Measurements from ENCODE around the gene GAS6.
"Not testable (repeated sequence)": the region's sequence is repeated elsewhere in the genome, so short reads cannot be mapped to it uniquely, and the experiment has no call there.

GAS6 gene

GRCh38 chr13:113803409-113804016, 60.4 kb downstream of the GAS6 start:
- no peak for DNase-seq (ENCODE audit: low read depth, low spot score)
- H3K4me3 ChIP-seq (ENCODE audit: low read length) = no peak overlapping the region

- no peak overlapping the region for H3K4me3 ChIP-seq (ENCODE audit: low read length)
- DNase-seq (ENCODE audit: low read depth, low spot score) = no peak
These were observed 61.1 kb downstream of the GAS6 start for GRCh38 chr13:113802761-113803160.

- no peak for DNase-seq (ENCODE audit: low read depth, low spot score)
These were observed 61.8 kb downstream of the GAS6 start for GRCh38 chr13:113802090-113802531.

DNA sequence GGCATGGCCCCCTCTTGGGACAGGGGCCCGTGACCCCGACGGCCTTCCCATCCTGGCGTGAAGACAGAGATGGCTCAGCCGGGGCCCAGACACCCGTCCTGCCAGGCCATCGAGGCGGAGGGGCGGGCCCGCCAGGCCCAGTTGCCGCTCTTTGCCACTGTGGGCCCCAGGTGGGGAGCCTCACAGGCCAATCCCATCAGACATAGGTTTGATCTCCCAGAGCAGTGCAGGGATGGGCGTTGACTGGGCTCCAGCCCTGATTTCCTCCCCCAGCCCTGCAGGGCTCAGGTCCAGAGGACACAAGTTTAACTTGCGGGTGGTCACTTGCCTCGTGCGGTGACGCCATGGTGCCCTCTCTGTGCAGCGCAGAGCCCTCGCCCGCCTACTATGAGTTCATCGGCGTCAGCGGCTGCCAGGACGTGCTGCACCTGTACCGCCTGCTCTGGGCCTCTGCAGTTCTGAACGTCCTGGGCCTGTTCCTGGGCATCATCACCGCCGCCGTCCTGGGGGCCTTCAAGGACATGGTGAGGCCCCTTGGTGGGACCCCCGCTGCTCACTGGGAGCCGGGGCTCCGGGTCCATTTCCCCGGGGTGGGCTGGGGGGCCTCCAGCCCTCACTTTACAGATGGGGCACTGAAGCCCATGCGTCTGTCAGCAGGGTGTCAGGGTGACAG, 62.5 kb downstream of the GAS6 start:
- DNase-seq (ENCODE audit: low read depth, low spot score) = no peak
- H3K4me3 ChIP-seq (ENCODE audit: low read length) = no peak overlapping the region

More at GRCh38 chr13:113802090-113802531, 61.8 kb downstream of the GAS6 start:
- no peak overlapping the region for H3K4me3 ChIP-seq (ENCODE audit: low read length)

DNA sequence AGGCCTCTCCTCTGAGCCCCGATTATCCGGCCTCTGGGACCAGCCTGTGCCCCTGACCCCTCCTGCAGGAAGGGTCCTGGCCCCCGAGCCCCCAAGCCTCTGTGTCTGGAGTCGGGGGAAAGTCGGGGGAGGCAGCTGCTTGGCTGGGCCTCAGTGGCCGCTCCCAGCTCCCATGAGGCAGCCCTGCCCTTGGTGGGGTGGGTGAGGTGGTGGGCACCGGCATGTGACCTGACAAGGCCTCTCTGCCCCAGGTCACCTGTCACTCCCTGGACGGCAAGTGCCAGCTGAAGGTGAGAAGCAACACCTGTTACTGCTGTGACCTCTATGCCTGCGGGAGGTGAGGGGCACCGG, 63.3 kb downstream of the GAS6 start:
- H3K4me3 ChIP-seq (ENCODE audit: low read length) = no peak overlapping the region
- no peak for DNase-seq (ENCODE audit: low read depth, low spot score)

GRCh38 chr13:113798200-113798811, 65.6 kb downstream of the GAS6 start:
- H3K4me3 ChIP-seq (ENCODE audit: low read length) = no peak overlapping the region
- no peak for DNase-seq (ENCODE audit: low read depth, low spot score)

GRCh38 chr13:113796964-113797676, 66.8 kb downstream of the GAS6 start:
- no peak for DNase-seq (ENCODE audit: low read depth, low spot score)
- H3K4me3 ChIP-seq (ENCODE audit: low read length) = no peak overlapping the region

GRCh38 chr13:113796211-113796963, 67.5 kb downstream of the GAS6 start:
- DNase-seq (ENCODE audit: low read depth, low spot score) = no peak
- no peak overlapping the region for H3K4me3 ChIP-seq (ENCODE audit: low read length)

- not testable (repeated sequence) for H3K4me3 ChIP-seq (ENCODE audit: low read length); DNase-seq (ENCODE audit: low read depth, low spot score)
These were observed 68.5 kb downstream of the GAS6 start for GRCh38 chr13:113795362-113795761.

DNA sequence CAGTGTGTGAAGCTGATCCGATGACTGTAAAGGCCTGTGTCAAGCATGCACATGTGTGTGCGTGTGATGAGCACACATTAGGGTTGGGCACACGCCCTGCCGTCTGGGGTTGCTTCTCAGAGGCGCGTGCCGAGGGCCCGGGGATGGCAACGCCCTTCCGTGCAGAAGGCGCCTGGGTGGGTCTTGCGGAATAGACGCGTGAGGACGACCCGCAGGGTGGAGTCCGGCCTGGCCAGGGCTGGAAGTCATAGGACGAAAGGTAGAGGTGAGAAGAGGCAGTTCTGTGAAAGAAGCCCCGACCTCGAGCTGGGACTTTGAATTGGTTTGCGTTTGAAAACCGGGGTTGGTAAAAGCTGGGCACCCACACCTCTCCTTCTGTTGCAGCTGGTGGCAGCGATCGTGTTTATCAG, 69.1 kb downstream of the GAS6 start:
- no peak overlapping the region for H3K4me3 ChIP-seq (ENCODE audit: low read length)
- DNase-seq (ENCODE audit: low read depth, low spot score) = no peak

- no peak for DNase-seq (ENCODE audit: low read depth, low spot score)
- H3K4me3 ChIP-seq (ENCODE audit: low read length) = no peak overlapping the region
These were observed 69.8 kb downstream of the GAS6 start for GRCh38 chr13:113794086-113794485.

- H3K4me3 ChIP-seq (ENCODE audit: low read length) = no peak overlapping the region
- no peak for DNase-seq (ENCODE audit: low read depth, low spot score)
These were observed 70.2 kb downstream of the GAS6 start for GRCh38 chr13:113793718-113794085.

DNA sequence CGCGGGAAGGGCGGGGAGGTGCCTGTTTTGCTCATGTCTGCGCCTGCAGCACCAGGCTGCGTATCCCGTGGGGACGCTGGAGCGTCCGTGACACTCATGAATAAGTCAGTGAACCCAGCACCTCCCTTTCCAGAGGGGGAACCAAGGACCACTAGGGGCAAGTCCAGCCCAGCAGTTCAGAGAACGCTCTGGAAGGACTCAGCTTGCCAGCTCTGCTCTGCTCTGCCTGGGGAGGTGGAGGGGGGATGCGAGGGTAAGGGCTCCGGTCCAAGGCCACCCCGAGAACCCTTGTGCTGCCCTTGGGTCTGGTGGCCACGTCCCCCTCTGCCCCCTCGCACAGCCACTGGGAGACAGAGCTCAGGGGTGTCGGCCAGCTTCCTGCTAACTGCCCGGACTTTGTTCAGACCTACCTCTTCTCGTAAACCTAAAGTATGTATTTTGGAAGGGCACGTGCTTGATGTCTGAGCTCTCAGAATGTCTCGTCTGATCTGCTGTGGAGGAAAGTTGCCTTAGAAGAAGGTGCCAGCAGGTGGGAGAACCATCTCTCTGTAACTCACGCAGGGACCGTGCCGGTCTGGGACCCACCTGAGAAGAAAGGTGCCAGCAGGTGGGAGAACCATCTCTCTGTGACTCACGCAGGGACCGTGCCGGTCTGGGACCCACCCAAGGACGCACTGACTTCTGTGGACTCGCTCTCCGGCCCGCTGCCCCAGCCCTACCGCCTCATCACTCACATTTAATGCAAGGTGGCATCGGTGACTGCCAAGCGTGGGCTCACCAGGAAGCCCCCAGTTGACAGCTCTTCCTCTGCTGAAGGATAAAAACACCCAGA, 70.8 kb downstream of the GAS6 start:
- no peak overlapping the region for H3K4me3 ChIP-seq (ENCODE audit: low read length)
- no peak for DNase-seq (ENCODE audit: low read depth, low spot score)

- DNase-seq (ENCODE audit: low read depth, low spot score) = no peak
- no peak overlapping the region for H3K4me3 ChIP-seq (ENCODE audit: low read length)
These were observed 71.6 kb downstream of the GAS6 start for GRCh38 chr13:113792236-113792770.

- H3K4me3 ChIP-seq (ENCODE audit: low read length) = no peak overlapping the region
- DNase-seq (ENCODE audit: low read depth, low spot score) = no peak
These were observed 72.1 kb downstream of the GAS6 start for GRCh38 chr13:113791761-113792160.

GRCh38 chr13:113791226-113791625, 72.7 kb downstream of the GAS6 start:
- no peak for DNase-seq (ENCODE audit: low read depth, low spot score)
- H3K4me3 ChIP-seq (ENCODE audit: low read length) = no peak overlapping the region

GRCh38 chr13:113789931-113790330, 73.9 kb downstream of the GAS6 start:
- not testable (repeated sequence) for DNase-seq (ENCODE audit: low read depth, low spot score); H3K4me3 ChIP-seq (ENCODE audit: low read length)

DNA sequence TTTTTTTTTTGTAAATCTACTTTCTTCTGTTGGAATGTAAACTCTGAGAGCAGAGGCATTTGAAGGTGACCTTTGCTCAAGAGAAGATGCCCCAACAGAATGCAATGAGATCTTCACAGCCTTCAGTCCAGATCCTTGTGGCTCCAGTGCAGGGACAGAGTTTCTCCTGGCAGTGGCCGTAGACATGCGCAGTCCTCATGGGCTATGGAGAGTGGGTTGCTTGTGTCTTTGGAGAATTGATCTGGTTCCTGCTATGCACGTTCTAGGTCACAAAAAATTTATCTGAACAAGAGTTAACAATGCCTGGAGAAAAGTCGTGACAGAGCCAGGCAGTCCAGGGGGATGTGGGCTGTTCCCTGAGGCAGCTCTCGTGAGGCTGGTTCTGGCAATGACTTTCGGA, 74.7 kb downstream of the GAS6 start:
- no peak for DNase-seq (ENCODE audit: low read depth, low spot score)
- H3K4me3 ChIP-seq (ENCODE audit: low read length) = no peak overlapping the region

Measured in Jurkat, Clone E6-1 (cell line).